K562 (cell line): ENCODE measurements around the gene DNER. TPM values are rescaled to one million over a fixed set of nuclear protein-coding genes. Genes with fewer than 3 reads are reported as not detected.
"Not testable (repeated sequence)": the region's sequence is repeated elsewhere in the genome, so short reads cannot be mapped to it uniquely, and the experiment has no call there.

Experiments used
- ATAC-seq: fragments of 200-7000 bp; cut with Tn5 transposase; 3 replicates; pipeline ENCODE4 v1.9.1; 2020; ENCODE audit warnings: moderate library complexity
- BruUV-seq: library from RNA; stranded (reverse); fragments of 400-500 nt; replicated peaks from 2 replicates; lab custom pipeline; 2021; lab: Mats Ljungman, UMichigan
- CTCF ChIA-PET: fragments of 300-600 bp; formaldehyde crosslinking; extraction: SDS; loops from one replicate; lab custom pipeline; 2021; ENCODE audit warnings: low intra/inter-chr PET ratio; lab: Yijun Ruan, JAX
- POLR2A ChIA-PET: fragments of 300-600, 350-650 bp; sonication (Branson Sonifier 250); formaldehyde crosslinking; extraction: SDS; loops from one replicate; lab custom pipeline; 2021; ENCODE audit warnings: antibody characterized with exemption, inconsistent platforms; lab: Yijun Ruan, JAX
- DNase-seq, 4 experiments: peaks; one replicate each; pipeline versions ENCODE4 v3.0.0 to v3.0.0-alpha.2; 2011 to 2018; ENCODE audit warnings: low spot score in 3 of 4, mixed read lengths in 3 of 4; ENCODE audit errors: extremely low read depth in 1 of 4
- FAIRE-seq: peaks from 2 replicates; lab custom pipeline; 2011; peaks lifted over from hg19 to GRCh38; lab: Jason Lieb, UNC
- H2AFZ ChIP-seq: 2 replicates; pipeline ENCODE4 v1.6.0; 2011; ENCODE audit warnings: low read depth, low read length, control low read depth, inconsistent platforms
- H3K27ac ChIP-seq: fragments of 200-600 bp; 3 replicates; pipeline ENCODE4 v1.8.0; 2011; ENCODE audit warnings: low read depth, mild to moderate bottlenecking, control low read depth, inconsistent platforms, low read length, moderate library complexity, mixed read lengths; ENCODE audit errors: extremely low read depth
- H3K27me3 ChIP-seq, 2 experiments: fragments of 300-600 bp in 1 of 2; 2 replicates in 1 of 2; 3 replicates in 1 of 2; pipeline versions ENCODE4 v1.6.0 to v1.8.0; 2011; ENCODE audit warnings: inconsistent platforms in 2 of 2, low read length in 2 of 2, mild to moderate bottlenecking in 1 of 2, mixed read lengths in 1 of 2, moderate library complexity in 1 of 2; ENCODE audit not compliant: control insufficient read depth in 2 of 2, insufficient read depth in 2 of 2
- H3K36me3 ChIP-seq: fragments of 300-600 bp; 3 replicates; pipeline ENCODE4 v1.8.0; 2011; ENCODE audit warnings: mild to moderate bottlenecking, low read length, inconsistent platforms; ENCODE audit not compliant: control insufficient read depth, insufficient read depth
- H3K4me1 ChIP-seq, 2 experiments: fragments of 200-600 bp in 1 of 2; replicated peaks in 1 of 2; 2 replicates in 1 of 2; 3 replicates in 1 of 2; pipeline versions ENCODE4 v1.5.1 to v1.8.0; 2011; ENCODE audit warnings: inconsistent platforms in 2 of 2, low read length in 2 of 2, mild to moderate bottlenecking in 1 of 2, mixed read lengths in 1 of 2, moderate library complexity in 1 of 2; ENCODE audit not compliant: control insufficient read depth in 2 of 2, insufficient read depth in 2 of 2
- H3K4me2 ChIP-seq: 2 replicates; pipeline ENCODE4 v1.6.1; 2011; ENCODE audit warnings: low read length, control low read depth, inconsistent platforms, mixed read lengths; ENCODE audit not compliant: insufficient read depth
- H3K4me3 ChIP-seq: fragments of 200-600 bp; sonication (generic), shearing (Covaris generic); 2 replicates; pipeline ENCODE4 v1.5.1; 2016; ENCODE audit warnings: control low read depth, inconsistent platforms
- H3K79me2 ChIP-seq: fragments of 200-600 bp; 3 replicates; pipeline ENCODE4 v1.8.0; 2011; ENCODE audit warnings: low read length, inconsistent platforms; ENCODE audit not compliant: control insufficient read depth, insufficient read depth
- H3K9ac ChIP-seq, 2 experiments: 2 replicates each; pipeline versions ENCODE4 v1.6.0 to v1.6.1; 2011; ENCODE audit warnings: low read depth in 2 of 2, low read length in 2 of 2, control low read depth in 1 of 2, inconsistent platforms in 1 of 2, mild to moderate bottlenecking in 1 of 2, mixed read lengths in 1 of 2; ENCODE audit not compliant: insufficient read depth in 1 of 2
- H3K9me1 ChIP-seq: one replicate; pipeline ENCODE4 v1.6.0; 2011; ENCODE audit warnings: inconsistent platforms, mild to moderate bottlenecking, low read length, moderate library complexity; ENCODE audit not compliant: control insufficient read depth, insufficient read depth
- H3K9me3 ChIP-seq: replicated peaks from 2 replicates; pipeline ENCODE4 v1.5.1; 2011; ENCODE audit warnings: low read depth, low read length, inconsistent platforms; ENCODE audit not compliant: control insufficient read depth, insufficient read depth
- H4K20me1 ChIP-seq: replicated peaks from 2 replicates; pipeline ENCODE4 v1.6.1; 2011; ENCODE audit warnings: low read length, inconsistent platforms, mixed read lengths; ENCODE audit not compliant: control insufficient read depth, insufficient read depth
- E2F1 ChIP-seq: sonication (generic); formaldehyde crosslinking; IDR thresholded peaks from 2 replicates; pipeline ENCODE4 v1.8.1; 2023; ENCODE audit warnings: mild to moderate bottlenecking, missing genetic modification reagents, moderate library complexity
- E4F1 ChIP-seq: fragments of 250-450 bp; sonication (Bioruptor Pico); IDR thresholded peaks from 2 replicates; pipeline ENCODE4 v1.5.0; 2021; ENCODE audit warnings: mild to moderate bottlenecking, borderline replicate concordance
- IFI16 ChIP-seq: fragments of 250-450 bp; sonication (Bioruptor Pico); IDR thresholded peaks from 2 replicates; pipeline ENCODE4 v2.1.2; 2022; ENCODE audit warnings: mild to moderate bottlenecking, inconsistent platforms
- NFYB ChIP-seq: IDR thresholded peaks from 2 replicates; pipeline ENCODE4 v1.6.1; 2011; ENCODE audit warnings: mild to moderate bottlenecking, moderate library complexity; ENCODE audit not compliant: insufficient read length; ENCODE audit errors: extremely low read depth
- POLR3A ChIP-seq: IDR thresholded peaks from 2 replicates; pipeline ENCODE4 v1.6.1; 2011; ENCODE audit warnings: borderline replicate concordance, mild to moderate bottlenecking, moderate library complexity; ENCODE audit not compliant: insufficient read length, insufficient read depth; ENCODE audit errors: extremely low read depth
- RFX1 ChIP-seq: fragments of 450-650 bp; IDR thresholded peaks from 2 replicates; pipeline ENCODE4 v1.6.1; 2016; ENCODE audit warnings: mild to moderate bottlenecking, moderate library complexity
- USF2 ChIP-seq: sonication (generic); formaldehyde crosslinking; IDR thresholded peaks from 2 replicates; pipeline ENCODE4 v1.5.0; 2020; ENCODE audit warnings: missing genetic modification reagents
- ZNF124 ChIP-seq: sonication (generic); formaldehyde crosslinking; IDR thresholded peaks from 2 replicates; pipeline ENCODE4 v1.8.1; 2022; ENCODE audit warnings: missing genetic modification reagents
- ZNF274 ChIP-seq: IDR thresholded peaks from 2 replicates; pipeline ENCODE4 v1.6.1; 2011; ENCODE audit warnings: low read depth, mild to moderate bottlenecking, low read length, moderate library complexity, borderline replicate concordance
- WGBS: fragments of 100-300 bp; shearing (Covaris generic); methylation state at CpG from one replicate; pipeline ENCODE4 v1.1.6; 2016; ENCODE audit warnings: low coverage, mixed read lengths; ENCODE audit not compliant: insufficient coverage; ENCODE audit errors: missing lambda C conversion rate; 5-methylcytosine and 5-hydroxymethylcytosine counted together
- in situ Hi-C: fragments of 300-500 bp; cut with MboI; formaldehyde crosslinking; loops from 4 replicates; pipeline ENCODE4 v1.15.0; 2018; ENCODE audit warnings: inconsistent platforms, mixed read lengths
- intact Hi-C: fragments of 100-400 bp; cut with micrococcal nuclease; formaldehyde crosslinking; loops from 2 replicates; pipeline ENCODE4 v1.14.2; 2022
- polyA plus RNA-seq, 8 experiments: library from polyadenylated mRNA; depleted of rRNA in 4 of 8; stranded (reverse) in 5 of 8; unstranded in 3 of 8; fragments of >200 nt; fragmentation: Nextera tagmentation in 2 of 8; fragmentation: Illumina TruSeq in 1 of 8; extraction: Ambion mirVana in 2 of 8; extraction: Trizol in 1 of 8; gene quantifications; 2 replicates each; pipeline versions ENCODE4 v1.2.1 to v1.2.3, GENCODE V29; 2011 to 2014; ENCODE audit warnings: inconsistent platforms in 1 of 8, missing spikeins in 1 of 8
- total RNA-seq, 7 experiments: library from RNA; depleted of rRNA in 6 of 7; stranded (reverse); fragments of >200 nt in 6 of 7; fragmentation: Illumina TruSeq in 2 of 7; extraction: Trizol in 2 of 7; gene quantifications; 2 replicates each; pipeline versions ENCODE4 v1.2.1 to v1.2.3, GENCODE V29; 2011 to 2021; ENCODE audit warnings: low replicate concordance in 1 of 7

Gene DNER
- total and polyA plus RNA-seq, 9 of the 15 experiments (the other 6 are each of a cell fraction or from before 2014, with no cell fraction given) = not detected

GRCh38 chr2:229695961-229696360 lies 18.4 kb downstream of the DNER start:
- Histone ChIP-seq H3K4me1 (no peaks in the 10 kb centered on the region), H3K36me3 (no peaks in the 10 kb centered on the region), H3K9me3 (no peaks in the 10 kb centered on the region), H3K4me3 (no peak overlapping the region), H3K9me1 (no peaks in the 10 kb centered on the region), H3K79me2 (no peaks in the 10 kb centered on the region), H3K27ac (no peak overlapping the region), H3K9ac (no peak overlapping the region), H4K20me1 (no peaks in the 10 kb centered on the region), H3K4me2 (no peak overlapping the region), H2AFZ (no peak overlapping the region), H3K27me3 (no peaks in the 10 kb centered on the region)
- POLR2A ChIA-PET = no interaction called here
- no TSS peak for BruUV-seq
- DNase-seq (no peak), FAIRE-seq (no peak), ATAC-seq (no peak)
- WGBS = 0% methylated on average over 2 of the region's 2 CpGs
- CTCF ChIA-PET = no interaction called here
- in situ Hi-C loops (no loop called here), intact Hi-C loops (no loop called here)
- no peak for TF ChIP-seq E2F1
- TF ChIP-seq E4F1 (CRISPR knock-in tag) = no peak
- TF ChIP-seq IFI16 (CRISPR knock-in tag) = no peak
- no peak for TF ChIP-seq POLR3A
- TF ChIP-seq RFX1 = peak; percentile 38
- no peak for TF ChIP-seq ZNF274
- no peak for TF ChIP-seq NFYB
- no peak for TF ChIP-seq USF2
- no peak for TF ChIP-seq ZNF124 (CRISPR knock-in tag)

- ATAC-seq, H3K4me3 ChIP-seq, H3K36me3 ChIP-seq, H2AFZ ChIP-seq, in situ Hi-C loops, FAIRE-seq, H3K9me1 ChIP-seq, intact Hi-C loops, POLR2A ChIA-PET, H4K20me1 ChIP-seq, H3K9me3 ChIP-seq, CTCF ChIA-PET, H3K4me1 ChIP-seq, H3K27ac ChIP-seq, H3K27me3 ChIP-seq, DNase-seq, BruUV-seq, H3K9ac ChIP-seq, H3K4me2 ChIP-seq, H3K79me2 ChIP-seq: not testable (repeated sequence)
- WGBS = 0% methylated on average over 1 of the region's 1 CpG
Measured at GRCh38 chr2:229693845-229694244, 20.5 kb downstream of the DNER start.
